ENCODE data around the gene PRKCZ.

GRCh38 chr1:2189459-2190425 is 139.5 kb downstream of the PRKCZ start:
- peak in 1 of 3 donors; percentile 6 for TF ChIP-seq CTCF (IDR thresholded peaks at IDR 0.05)
- peak; percentile 68 for TF ChIP-seq POLR2A (IDR thresholded peaks at IDR 0.05)
